GM12875 (cell line): Measurements from ENCODE around the gene AMOTL1.

Experiments used
- H3K4me3 ChIP-seq: one replicate; pipeline ENCODE4 v1.5.1; 2011; ENCODE audit warnings: low read depth, low read length, control low read depth
- TF ChIP-seq, protein P1 (sequence below): IDR thresholded peaks from 2 replicates; pipeline ENCODE4 v1.5.1; 2011; ENCODE audit warnings: low read depth, mild to moderate bottlenecking, control low read depth, inconsistent platforms, low read length, moderate library complexity, borderline replicate concordance; ENCODE audit not compliant: insufficient read depth

The AMOTL1 gene

DNA sequence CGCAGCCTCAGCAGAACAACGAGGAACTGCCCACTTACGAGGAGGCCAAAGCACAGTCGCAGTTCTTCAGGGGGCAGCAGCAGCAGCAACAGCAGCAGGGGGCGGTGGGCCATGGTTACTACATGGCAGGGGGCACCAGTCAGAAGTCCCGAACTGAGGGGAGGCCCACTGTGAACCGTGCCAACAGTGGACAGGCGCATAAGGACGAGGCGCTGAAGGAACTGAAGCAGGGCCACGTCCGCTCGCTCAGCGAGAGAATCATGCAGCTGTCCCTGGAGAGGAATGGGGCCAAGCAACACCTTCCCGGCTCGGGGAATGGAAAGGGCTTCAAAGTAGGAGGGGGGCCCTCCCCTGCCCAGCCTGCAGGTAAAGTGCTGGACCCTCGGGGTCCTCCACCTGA lies 31.6 kb downstream of the AMOTL1 start:
- TF ChIP-seq, protein P1, sequence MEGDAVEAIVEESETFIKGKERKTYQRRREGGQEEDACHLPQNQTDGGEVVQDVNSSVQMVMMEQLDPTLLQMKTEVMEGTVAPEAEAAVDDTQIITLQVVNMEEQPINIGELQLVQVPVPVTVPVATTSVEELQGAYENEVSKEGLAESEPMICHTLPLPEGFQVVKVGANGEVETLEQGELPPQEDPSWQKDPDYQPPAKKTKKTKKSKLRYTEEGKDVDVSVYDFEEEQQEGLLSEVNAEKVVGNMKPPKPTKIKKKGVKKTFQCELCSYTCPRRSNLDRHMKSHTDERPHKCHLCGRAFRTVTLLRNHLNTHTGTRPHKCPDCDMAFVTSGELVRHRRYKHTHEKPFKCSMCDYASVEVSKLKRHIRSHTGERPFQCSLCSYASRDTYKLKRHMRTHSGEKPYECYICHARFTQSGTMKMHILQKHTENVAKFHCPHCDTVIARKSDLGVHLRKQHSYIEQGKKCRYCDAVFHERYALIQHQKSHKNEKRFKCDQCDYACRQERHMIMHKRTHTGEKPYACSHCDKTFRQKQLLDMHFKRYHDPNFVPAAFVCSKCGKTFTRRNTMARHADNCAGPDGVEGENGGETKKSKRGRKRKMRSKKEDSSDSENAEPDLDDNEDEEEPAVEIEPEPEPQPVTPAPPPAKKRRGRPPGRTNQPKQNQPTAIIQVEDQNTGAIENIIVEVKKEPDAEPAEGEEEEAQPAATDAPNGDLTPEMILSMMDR = no peak
- H3K4me3 ChIP-seq = no peak overlapping the region

DNA sequence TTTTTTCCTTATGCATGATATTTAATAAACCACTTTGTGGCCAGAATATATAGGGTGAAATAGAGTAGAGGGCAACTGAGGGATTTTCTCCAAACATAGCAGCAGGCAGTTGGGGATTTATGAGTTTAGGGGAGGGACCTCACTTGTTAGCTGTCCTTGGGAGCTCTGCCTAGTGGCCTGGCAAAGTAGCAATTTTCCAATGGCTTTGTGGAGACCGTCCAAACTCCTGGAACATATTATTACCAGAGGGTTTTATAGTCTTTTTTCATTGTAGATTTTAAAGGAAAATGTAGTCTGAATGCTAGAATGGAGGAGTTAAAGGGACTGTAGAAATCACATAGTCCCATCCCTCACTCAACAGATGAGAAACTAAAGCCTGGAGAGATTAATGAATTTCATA lies 32.3 kb downstream of the AMOTL1 start:
- TF ChIP-seq, protein P1 = no peak
- H3K4me3 ChIP-seq = no peak overlapping the region

DNA sequence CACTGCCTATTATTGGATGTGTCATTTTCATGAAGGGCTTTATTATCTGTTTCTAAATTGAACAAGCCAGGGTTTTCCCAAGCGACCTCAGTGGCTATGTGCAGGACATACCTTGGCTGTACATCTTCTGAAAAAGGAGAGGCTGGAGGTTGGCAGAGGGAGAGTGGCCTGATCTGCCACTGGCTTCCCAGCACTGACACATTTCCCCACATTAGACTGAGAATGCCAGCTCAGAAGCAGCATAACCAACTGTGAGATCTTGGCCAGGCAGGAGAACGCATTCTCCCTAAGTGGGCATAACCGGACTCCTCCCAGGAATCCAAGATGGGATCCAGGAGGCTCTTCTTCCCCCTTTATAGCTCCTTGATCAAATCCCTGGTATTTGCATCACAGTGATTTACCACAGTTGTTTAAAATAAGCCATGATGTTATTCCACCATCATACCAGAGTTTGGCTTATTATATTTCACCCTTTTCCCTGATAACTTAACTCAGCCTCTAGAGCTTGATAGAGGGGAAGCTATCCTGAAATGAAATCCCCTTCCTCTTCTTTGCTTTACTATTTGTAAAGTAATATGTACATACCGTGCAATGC lies 33.8 kb downstream of the AMOTL1 start:
- H3K4me3 ChIP-seq = no peak overlapping the region
- TF ChIP-seq, protein P1 = no peak

DNA sequence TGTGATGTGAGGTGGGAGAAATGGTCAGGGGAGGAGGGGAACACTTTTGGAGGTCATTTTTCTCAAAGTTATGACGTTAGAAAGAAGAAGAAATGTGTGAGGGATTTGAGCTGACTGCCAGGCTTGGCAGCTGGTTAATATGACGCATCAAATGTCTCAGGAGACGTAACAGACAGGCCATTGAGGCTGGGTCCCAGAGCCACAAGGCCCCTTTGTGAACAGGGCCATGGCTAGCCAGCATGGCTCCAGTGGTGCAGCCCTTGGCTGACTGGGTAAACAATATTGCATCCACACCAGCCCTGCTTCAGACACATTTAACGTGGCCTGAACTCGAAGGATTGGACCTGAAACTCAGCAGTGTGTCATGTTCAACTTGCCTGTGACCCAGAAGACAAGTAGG lies 34.3 kb downstream of the AMOTL1 start:
- TF ChIP-seq, protein P1 = no peak
- H3K4me3 ChIP-seq = no peak overlapping the region

DNA sequence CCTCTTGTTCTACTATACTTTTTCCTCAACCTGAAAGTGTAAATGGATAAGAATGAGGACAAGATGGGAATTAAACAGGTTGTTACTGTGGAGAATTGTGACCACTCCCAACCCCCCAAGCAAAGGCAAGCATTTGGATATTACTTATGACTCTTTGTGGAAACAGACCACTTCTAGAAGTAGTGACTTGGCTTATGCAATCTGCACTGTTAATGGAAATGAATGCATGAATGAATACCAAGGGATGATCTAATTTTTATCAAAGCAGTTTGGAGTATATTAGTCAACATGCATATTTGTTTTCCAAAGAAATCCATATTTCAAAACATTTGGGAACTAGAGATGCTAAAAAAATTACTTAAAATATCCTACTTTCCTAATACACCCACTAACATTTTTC lies 35.3 kb downstream of the AMOTL1 start:
- H3K4me3 ChIP-seq = no peak overlapping the region
- TF ChIP-seq, protein P1 = no peak

DNA sequence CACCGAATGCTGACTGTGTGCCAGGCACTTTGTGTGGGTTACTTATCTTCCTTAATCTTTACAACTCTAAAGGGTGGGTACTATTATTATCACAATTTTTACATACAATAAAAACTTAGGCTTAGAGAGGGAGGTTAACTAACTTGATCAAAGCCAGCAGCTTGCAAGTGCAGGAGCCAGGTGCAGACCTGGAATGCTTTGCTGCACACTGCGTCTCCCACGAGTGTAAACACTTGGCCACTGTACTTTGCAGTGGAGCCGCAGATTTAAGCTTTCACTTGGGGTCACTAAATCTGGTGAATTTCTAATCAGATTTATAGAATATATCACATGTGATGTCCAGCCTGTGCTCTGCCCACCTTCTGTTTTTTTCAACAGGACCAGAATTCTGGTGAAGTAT lies 36.7 kb downstream of the AMOTL1 start:
- TF ChIP-seq, protein P1 = no peak
- no peak overlapping the region for H3K4me3 ChIP-seq

DNA sequence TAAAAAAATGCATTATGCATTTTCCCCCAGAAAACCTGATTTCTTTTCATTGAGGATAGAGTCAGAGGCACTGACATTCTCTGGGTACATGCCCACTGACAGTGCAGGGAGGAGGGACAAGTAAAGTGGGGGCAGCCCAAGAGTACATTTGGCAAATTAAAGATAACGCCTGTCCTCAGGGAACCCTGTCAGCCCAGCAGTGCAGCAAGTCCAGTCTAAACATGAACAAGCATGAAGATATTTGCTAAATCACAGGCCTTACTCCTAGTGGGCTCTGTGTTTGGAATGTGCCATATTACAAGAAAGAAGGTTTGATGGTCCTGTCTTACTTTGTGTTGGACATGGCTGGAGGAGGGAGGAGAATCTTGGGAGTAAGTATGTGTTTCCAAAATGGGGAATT lies 37.9 kb downstream of the AMOTL1 start:
- TF ChIP-seq, protein P1 = no peak

More for the DNA sequence above, 37.9 kb downstream of the AMOTL1 start:
- no peak overlapping the region for H3K4me3 ChIP-seq
